ENCODE results near the gene SCTR.

SCTR gene

GRCh38 chr2:119446037-119446436 lies 78.2 kb downstream of the SCTR start:
- FAIRE-seq, result no peak
- TF ChIP-seq SPI1 (IDR thresholded peaks at IDR 0.05; ENCODE audit: low read depth, low read length), result no peak
- no peak for TF ChIP-seq POU2F2 (IDR thresholded peaks at IDR 0.05; ENCODE audit: low read depth, low read length)
- no peak for TF ChIP-seq POLR2A (IDR thresholded peaks at IDR 0.05; ENCODE audit: low read depth, low read length)
- TF ChIP-seq POLR2AphosphoS5 (IDR thresholded peaks at IDR 0.05; ENCODE audit: low read depth, low read length), result no peak
- TF ChIP-seq PAX5 (IDR thresholded peaks at IDR 0.05; ENCODE audit: insufficient read depth, low read length, severe bottlenecking), result no peak
- TF ChIP-seq TAF1 (IDR thresholded peaks at IDR 0.05; ENCODE audit: low read depth, low read length), result no peak
- DNase-seq (ENCODE audit: insufficient read length, low spot score), result no peak

DNA sequence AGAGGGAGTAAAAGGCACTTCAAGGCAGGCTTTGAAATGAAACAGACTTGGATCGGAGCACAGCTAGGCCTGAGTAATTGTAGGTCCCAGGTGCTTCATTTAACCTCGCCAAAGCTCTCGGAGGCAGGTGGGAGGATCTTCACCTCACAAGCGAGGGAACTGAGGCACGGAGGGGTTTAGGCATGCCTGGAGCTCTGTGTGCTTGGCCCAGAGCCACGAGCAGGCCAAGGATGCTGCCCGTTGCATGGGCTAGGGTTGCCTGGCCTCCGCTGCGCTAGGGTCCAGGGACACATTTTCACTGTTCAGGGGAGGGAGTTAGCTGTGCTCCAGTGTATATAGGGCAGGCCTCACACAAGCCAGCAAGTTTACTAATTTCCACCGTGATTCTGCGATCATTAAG lies 81.4 kb downstream of the SCTR start:
- no peak for TF ChIP-seq PAX5 (IDR thresholded peaks at IDR 0.05; ENCODE audit: insufficient read depth, low read length, severe bottlenecking)
- TF ChIP-seq SPI1 (IDR thresholded peaks at IDR 0.05; ENCODE audit: low read depth, low read length), result no peak
- TF ChIP-seq POLR2AphosphoS5 (IDR thresholded peaks at IDR 0.05; ENCODE audit: low read depth, low read length), result no peak
- FAIRE-seq (no peak), DNase-seq (ENCODE audit: insufficient read length, low spot score) (no peak)

DNA sequence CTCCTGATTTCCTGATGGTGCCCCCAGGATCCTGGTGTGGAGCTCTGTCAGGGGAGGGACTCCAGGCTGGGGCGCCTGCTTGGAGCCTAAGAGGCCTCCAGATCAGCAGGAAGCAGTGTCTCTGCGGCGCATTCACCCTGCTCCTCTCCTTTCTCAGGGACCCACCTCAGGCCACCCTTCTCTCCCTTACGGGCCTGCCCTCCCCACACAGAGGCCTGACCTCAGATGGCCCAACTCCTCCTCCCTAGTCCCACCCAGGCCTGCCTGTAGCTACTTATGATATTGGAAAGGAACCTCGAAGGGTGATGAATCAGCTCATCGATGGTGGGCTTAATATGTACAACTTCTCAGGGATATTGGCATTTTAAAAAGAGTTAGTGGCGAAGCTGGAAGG lies 82.1 kb downstream of the SCTR start:
- FAIRE-seq (no peak), DNase-seq (ENCODE audit: insufficient read length, low spot score) (no peak)
- no peak for TF ChIP-seq TAF1 (IDR thresholded peaks at IDR 0.05; ENCODE audit: low read depth, low read length)
- TF ChIP-seq PAX5 (IDR thresholded peaks at IDR 0.05; ENCODE audit: insufficient read depth, low read length, severe bottlenecking), result no peak
- no peak for TF ChIP-seq POLR2AphosphoS5 (IDR thresholded peaks at IDR 0.05; ENCODE audit: low read depth, low read length)
- TF ChIP-seq POLR2A (IDR thresholded peaks at IDR 0.05; ENCODE audit: low read depth, low read length), result no peak
- TF ChIP-seq POU2F2 (IDR thresholded peaks at IDR 0.05; ENCODE audit: low read depth, low read length), result no peak
- no peak for TF ChIP-seq SPI1 (IDR thresholded peaks at IDR 0.05; ENCODE audit: low read depth, low read length)

GRCh38 chr2:119441376-119442225 lies 82.7 kb downstream of the SCTR start:
- no peak for TF ChIP-seq SPI1 (IDR thresholded peaks at IDR 0.05; ENCODE audit: low read depth, low read length)
- no peak for TF ChIP-seq POLR2A (IDR thresholded peaks at IDR 0.05; ENCODE audit: low read depth, low read length)
- TF ChIP-seq TAF1 (IDR thresholded peaks at IDR 0.05; ENCODE audit: low read depth, low read length), result no peak
- no peak for TF ChIP-seq PAX5 (IDR thresholded peaks at IDR 0.05; ENCODE audit: insufficient read depth, low read length, severe bottlenecking)
- FAIRE-seq (no peak), DNase-seq (ENCODE audit: insufficient read length, low spot score) (no peak)

GRCh38 chr2:119440873-119441272 lies 83.4 kb downstream of the SCTR start:
- DNase-seq (ENCODE audit: insufficient read length, low spot score) (no peak), FAIRE-seq (no peak)
- TF ChIP-seq TAF1 (IDR thresholded peaks at IDR 0.05; ENCODE audit: low read depth, low read length) (no peak), PAX5 (IDR thresholded peaks at IDR 0.05; ENCODE audit: insufficient read depth, low read length, severe bottlenecking) (no peak), SPI1 (IDR thresholded peaks at IDR 0.05; ENCODE audit: low read depth, low read length) (no peak), POU2F2 (IDR thresholded peaks at IDR 0.05; ENCODE audit: low read depth, low read length) (no peak)

GRCh38 chr2:119440501-119440870 lies 83.8 kb downstream of the SCTR start:
- TF ChIP-seq TAF1 (IDR thresholded peaks at IDR 0.05; ENCODE audit: low read depth, low read length), result no peak
- TF ChIP-seq POU2F2 (IDR thresholded peaks at IDR 0.05; ENCODE audit: low read depth, low read length), result no peak
- TF ChIP-seq POLR2AphosphoS5 (IDR thresholded peaks at IDR 0.05; ENCODE audit: low read depth, low read length), result no peak
- TF ChIP-seq SPI1 (IDR thresholded peaks at IDR 0.05; ENCODE audit: low read depth, low read length), result no peak
- no peak for TF ChIP-seq POLR2A (IDR thresholded peaks at IDR 0.05; ENCODE audit: low read depth, low read length)
- TF ChIP-seq PAX5 (IDR thresholded peaks at IDR 0.05; ENCODE audit: insufficient read depth, low read length, severe bottlenecking), result no peak
- DNase-seq (ENCODE audit: insufficient read length, low spot score) (no peak), FAIRE-seq (no peak)

DNA sequence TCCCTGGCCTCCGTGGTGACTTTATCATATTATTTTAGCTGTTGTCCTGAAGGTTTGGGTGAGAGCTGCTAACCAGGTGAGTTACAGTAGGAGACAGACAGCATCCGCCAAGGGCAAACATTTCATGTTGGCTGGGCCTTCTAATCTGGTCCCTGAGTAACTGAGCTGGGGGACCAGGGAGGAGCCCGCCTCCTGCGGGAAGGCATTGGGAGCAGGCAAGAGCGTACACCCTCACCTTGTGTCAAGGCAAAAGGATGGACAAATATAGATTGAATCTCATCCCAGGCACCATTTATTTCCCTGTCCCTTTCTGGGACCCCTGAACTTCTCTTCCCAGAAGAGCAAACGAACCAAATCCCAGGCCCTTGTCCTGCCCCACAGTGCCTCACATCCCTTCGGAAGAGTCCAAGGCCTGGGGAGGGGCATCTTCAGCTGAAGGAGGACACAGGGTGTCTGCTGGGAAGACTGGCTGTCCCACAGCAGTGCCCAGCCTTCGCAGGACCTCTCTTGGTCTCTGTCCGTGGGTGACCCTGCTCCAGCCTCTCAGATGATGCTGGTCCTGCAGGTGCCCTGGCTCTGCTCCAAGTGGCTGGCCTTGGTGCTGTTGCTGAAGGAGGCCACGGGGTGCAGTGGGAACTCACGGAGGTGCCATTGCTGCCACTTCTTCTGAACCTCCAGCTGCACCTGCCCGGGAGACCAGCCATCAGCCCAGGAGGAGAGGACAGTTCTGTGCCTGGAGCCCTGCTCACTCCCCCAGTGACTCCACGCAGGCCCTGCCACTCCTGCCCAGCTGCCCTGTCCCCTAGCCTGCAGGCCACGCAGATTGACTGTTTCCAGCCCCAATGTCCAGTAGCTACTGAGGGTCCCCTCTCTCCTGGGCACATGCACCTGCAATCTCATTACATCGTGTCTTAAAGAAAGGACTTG lies 84.4 kb downstream of the SCTR start:
- FAIRE-seq (no peak), DNase-seq (ENCODE audit: insufficient read length, low spot score) (no peak)
- TF ChIP-seq TAF1 (IDR thresholded peaks at IDR 0.05; ENCODE audit: low read depth, low read length) (no peak), POLR2A (IDR thresholded peaks at IDR 0.05; ENCODE audit: low read depth, low read length) (no peak), POU2F2 (IDR thresholded peaks at IDR 0.05; ENCODE audit: low read depth, low read length) (no peak), SPI1 (IDR thresholded peaks at IDR 0.05; ENCODE audit: low read depth, low read length) (no peak), PAX5 (IDR thresholded peaks at IDR 0.05; ENCODE audit: insufficient read depth, low read length, severe bottlenecking) (no peak), POLR2AphosphoS5 (IDR thresholded peaks at IDR 0.05; ENCODE audit: low read depth, low read length) (no peak)

DNA sequence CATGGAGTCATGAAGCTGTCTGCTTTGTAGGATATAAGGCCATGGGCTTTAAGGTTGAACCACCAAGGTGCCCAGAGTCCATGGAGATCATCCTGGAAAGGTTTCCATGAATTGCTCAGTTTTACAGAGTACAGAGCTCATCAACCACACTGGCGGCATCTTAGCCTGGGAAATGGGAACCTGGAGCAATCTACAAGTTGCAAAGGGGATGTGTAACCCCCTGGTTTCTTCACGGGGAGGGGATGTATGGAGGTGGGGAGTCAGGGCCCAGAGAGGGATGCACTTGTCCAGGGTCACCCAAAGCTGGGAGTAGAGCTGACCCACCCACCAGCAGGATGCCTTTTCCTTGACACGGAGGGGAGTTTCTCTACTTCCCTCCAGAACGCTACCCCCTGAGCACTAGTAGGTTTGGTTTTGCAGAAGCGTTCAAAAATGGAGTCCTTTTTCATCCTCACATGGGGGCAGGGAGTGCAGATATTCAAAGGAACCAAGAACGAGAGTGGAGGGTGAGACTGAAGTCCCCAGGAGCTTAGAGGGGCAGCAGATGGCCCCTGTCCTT lies 85.5 kb downstream of the SCTR start:
- no peak for FAIRE-seq
- TF ChIP-seq POLR2AphosphoS5 (IDR thresholded peaks at IDR 0.05; ENCODE audit: low read depth, low read length), result no peak
- TF ChIP-seq PAX5 (IDR thresholded peaks at IDR 0.05; ENCODE audit: insufficient read depth, low read length, severe bottlenecking), result no peak
- no peak for TF ChIP-seq POU2F2 (IDR thresholded peaks at IDR 0.05; ENCODE audit: low read depth, low read length)
- no peak for TF ChIP-seq TAF1 (IDR thresholded peaks at IDR 0.05; ENCODE audit: low read depth, low read length)
- no peak for TF ChIP-seq SPI1 (IDR thresholded peaks at IDR 0.05; ENCODE audit: low read depth, low read length)
- no peak for TF ChIP-seq POLR2A (IDR thresholded peaks at IDR 0.05; ENCODE audit: low read depth, low read length)
- no peak for DNase-seq (ENCODE audit: insufficient read length, low spot score)

DNA sequence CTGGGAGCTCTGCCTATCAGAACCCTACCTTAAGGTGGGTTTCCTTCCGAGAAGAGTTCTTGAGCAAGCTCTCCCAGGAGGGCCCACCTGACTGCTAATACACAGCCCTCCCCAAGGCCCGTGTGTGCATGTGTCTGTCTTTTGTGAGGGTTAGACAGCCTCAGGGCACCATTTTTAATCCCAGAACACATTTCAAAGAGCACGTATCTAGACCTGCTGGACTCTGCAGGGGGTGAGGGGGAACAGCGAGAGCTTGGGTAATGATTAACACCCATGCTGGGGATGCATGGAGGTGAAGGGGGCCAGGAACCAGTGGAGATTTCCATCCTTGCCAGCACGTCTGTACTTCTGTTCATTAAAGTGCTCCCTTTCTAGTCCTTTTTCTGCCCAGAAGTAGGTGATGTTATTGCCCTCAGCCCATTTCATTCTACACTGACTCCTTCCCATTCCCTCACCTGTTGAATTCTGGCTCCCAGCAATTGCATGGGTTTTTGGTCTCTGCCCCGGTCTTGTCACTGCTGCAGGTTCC lies 86.1 kb downstream of the SCTR start:
- FAIRE-seq, result no peak
- TF ChIP-seq PAX5 (IDR thresholded peaks at IDR 0.05; ENCODE audit: insufficient read depth, low read length, severe bottlenecking) (no peak), SPI1 (IDR thresholded peaks at IDR 0.05; ENCODE audit: low read depth, low read length) (no peak), TAF1 (IDR thresholded peaks at IDR 0.05; ENCODE audit: low read depth, low read length) (no peak), POLR2A (IDR thresholded peaks at IDR 0.05; ENCODE audit: low read depth, low read length) (no peak), POU2F2 (IDR thresholded peaks at IDR 0.05; ENCODE audit: low read depth, low read length) (no peak), POLR2AphosphoS5 (IDR thresholded peaks at IDR 0.05; ENCODE audit: low read depth, low read length) (no peak)
- DNase-seq (ENCODE audit: insufficient read length, low spot score), result no peak
